ENCODE results near the gene ARL16.

DNA sequence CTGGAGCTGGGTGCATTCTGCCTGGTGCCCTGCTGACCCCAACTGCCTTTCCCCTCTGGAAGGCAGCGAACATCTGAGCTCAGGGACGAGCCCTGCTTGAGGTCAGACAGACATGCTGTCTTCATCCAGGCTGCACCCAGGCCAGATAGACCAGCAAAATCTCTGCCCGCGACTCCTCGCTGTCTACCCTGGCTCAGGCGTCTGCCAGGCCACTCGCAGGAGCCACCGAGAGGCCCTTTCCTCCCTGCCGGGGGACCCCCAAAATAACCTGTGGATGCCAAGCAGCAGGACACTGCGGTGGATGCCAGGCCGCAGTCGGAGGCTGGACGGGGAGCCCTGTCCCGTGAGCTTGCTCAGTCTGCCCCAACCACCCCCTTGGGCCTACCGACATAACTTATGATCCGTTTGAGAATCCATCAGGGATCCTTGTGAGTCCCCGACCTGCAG is 25.2 kb upstream of the ARL16 start:
- TF ChIP-seq, protein P1, sequence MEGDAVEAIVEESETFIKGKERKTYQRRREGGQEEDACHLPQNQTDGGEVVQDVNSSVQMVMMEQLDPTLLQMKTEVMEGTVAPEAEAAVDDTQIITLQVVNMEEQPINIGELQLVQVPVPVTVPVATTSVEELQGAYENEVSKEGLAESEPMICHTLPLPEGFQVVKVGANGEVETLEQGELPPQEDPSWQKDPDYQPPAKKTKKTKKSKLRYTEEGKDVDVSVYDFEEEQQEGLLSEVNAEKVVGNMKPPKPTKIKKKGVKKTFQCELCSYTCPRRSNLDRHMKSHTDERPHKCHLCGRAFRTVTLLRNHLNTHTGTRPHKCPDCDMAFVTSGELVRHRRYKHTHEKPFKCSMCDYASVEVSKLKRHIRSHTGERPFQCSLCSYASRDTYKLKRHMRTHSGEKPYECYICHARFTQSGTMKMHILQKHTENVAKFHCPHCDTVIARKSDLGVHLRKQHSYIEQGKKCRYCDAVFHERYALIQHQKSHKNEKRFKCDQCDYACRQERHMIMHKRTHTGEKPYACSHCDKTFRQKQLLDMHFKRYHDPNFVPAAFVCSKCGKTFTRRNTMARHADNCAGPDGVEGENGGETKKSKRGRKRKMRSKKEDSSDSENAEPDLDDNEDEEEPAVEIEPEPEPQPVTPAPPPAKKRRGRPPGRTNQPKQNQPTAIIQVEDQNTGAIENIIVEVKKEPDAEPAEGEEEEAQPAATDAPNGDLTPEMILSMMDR (IDR thresholded peaks at IDR 0.05; ENCODE audit: low read length): no peak
- TF ChIP-seq EZH2 (optimal IDR thresholded peaks at IDR 0.05; ENCODE audit: low read depth, low read length): no peak
